HG02885 (cell line): ENCODE results near the gene CAB39L.

ENCODE experiments used
- ATAC-seq: cut with Tn5 transposase; IDR thresholded peaks from one replicate; pipeline ENCODE4 v1.9.1; 2021; ENCODE audit warnings: mild to moderate bottlenecking; ENCODE audit not compliant: unreplicated experiment, poor library complexity

The CAB39L gene

GRCh38 chr13:49403996-49404702 is 39.7 kb downstream of the CAB39L start:
- ATAC-seq = no peak

- ATAC-seq = peak; percentile 66
Measured at GRCh38 chr13:49400755-49401659, 42.9 kb downstream of the CAB39L start.

GRCh38 chr13:49399801-49400472 is 43.9 kb downstream of the CAB39L start:
- ATAC-seq = no peak

- ATAC-seq = no peak
Measured at GRCh38 chr13:49395878-49396380, 47.9 kb downstream of the CAB39L start.

- no peak for ATAC-seq
Measured at GRCh38 chr13:49395451-49395865, 48.4 kb downstream of the CAB39L start.

GRCh38 chr13:49388091-49388635 is 55.7 kb downstream of the CAB39L start:
- ATAC-seq = no peak

- no peak for ATAC-seq
Measured at GRCh38 chr13:49386664-49387063, 57.2 kb downstream of the CAB39L start.

GRCh38 chr13:49376121-49376520 is 67.7 kb downstream of the CAB39L start:
- no peak for ATAC-seq

- no peak for ATAC-seq
Measured at GRCh38 chr13:49374585-49375290, 69.1 kb downstream of the CAB39L start.

- ATAC-seq = no peak
Measured at GRCh38 chr13:49373716-49374115, 70.1 kb downstream of the CAB39L start.

- no peak for ATAC-seq
Measured at GRCh38 chr13:49371943-49372613, 71.8 kb downstream of the CAB39L start.

- no peak for ATAC-seq
Measured at GRCh38 chr13:49370371-49370770, 73.5 kb downstream of the CAB39L start.

GRCh38 chr13:49369866-49370265 is 74.0 kb downstream of the CAB39L start:
- no peak for ATAC-seq

GRCh38 chr13:49368688-49369087 is 75.2 kb downstream of the CAB39L start:
- peak; percentile 67 for ATAC-seq

- ATAC-seq = no peak
Measured at GRCh38 chr13:49367640-49368422, 76.0 kb downstream of the CAB39L start.

GRCh38 chr13:49366841-49367240 is 77.0 kb downstream of the CAB39L start:
- no peak for ATAC-seq

GRCh38 chr13:49357694-49358093 is 86.2 kb downstream of the CAB39L start:
- no peak for ATAC-seq

GRCh38 chr13:49356223-49356622 is 87.6 kb downstream of the CAB39L start:
- no peak for ATAC-seq

- ATAC-seq = no peak
Measured at GRCh38 chr13:49354719-49355118, 89.1 kb downstream of the CAB39L start.
